ENCODE measurements around the gene LMTK2. TPM values are rescaled to one million over a fixed set of nuclear protein-coding genes. Genes with fewer than 3 reads are reported as not detected.

LMTK2 gene
- total RNA-seq, 1 donor from 2014 or later = 12.9 TPM

GRCh38 chr7:98223898-98224700 is 117.4 kb downstream of the LMTK2 start:
- peaks cover 2% of the 10 kb centered on the region for H3K36me3 ChIP-seq (ENCODE audit: control insufficient read depth, insufficient read depth, low read length)
- no peak overlapping the region for H3K4me3 ChIP-seq (ENCODE audit: low read depth, low read length)
- DNase-seq (ENCODE audit: low read depth) = no peak
- no peak for TF ChIP-seq CTCF (IDR thresholded peaks at IDR 0.05; ENCODE audit: insufficient read depth, low read length, severe bottlenecking)
- no peaks in the 10 kb centered on the region for H3K27me3 ChIP-seq (ENCODE audit: control insufficient read depth, insufficient read depth, low read length)
- no peak for FAIRE-seq

- DNase-seq (ENCODE audit: low read depth) (no peak), FAIRE-seq (no peak)
- Histone ChIP-seq H3K4me3 (ENCODE audit: low read depth, low read length) (no peak overlapping the region), H3K36me3 (ENCODE audit: control insufficient read depth, insufficient read depth, low read length) (peaks cover 2% of the 10 kb centered on the region), H3K27me3 (ENCODE audit: control insufficient read depth, insufficient read depth, low read length) (no peaks in the 10 kb centered on the region)
- TF ChIP-seq CTCF (IDR thresholded peaks at IDR 0.05; ENCODE audit: insufficient read depth, low read length, severe bottlenecking) = no peak
These were observed 118.1 kb downstream of the LMTK2 start for GRCh38 chr7:98224701-98225181.

- DNase-seq (ENCODE audit: low read depth) (no peak), FAIRE-seq (no peak)
- Histone ChIP-seq H3K27me3 (ENCODE audit: control insufficient read depth, insufficient read depth, low read length) (no peaks in the 10 kb centered on the region), H3K36me3 (ENCODE audit: control insufficient read depth, insufficient read depth, low read length) (peaks cover 4% of the 10 kb centered on the region), H3K4me3 (ENCODE audit: low read depth, low read length) (no peak overlapping the region)
- no peak for TF ChIP-seq CTCF (IDR thresholded peaks at IDR 0.05; ENCODE audit: insufficient read depth, low read length, severe bottlenecking)
These were observed 119.4 kb downstream of the LMTK2 start for GRCh38 chr7:98225913-98226614.

GRCh38 chr7:98227939-98228338 is 121.3 kb downstream of the LMTK2 start:
- no peaks in the 10 kb centered on the region for H3K27me3 ChIP-seq (ENCODE audit: control insufficient read depth, insufficient read depth, low read length)
- FAIRE-seq (no peak), DNase-seq (ENCODE audit: low read depth) (no peak)
- no peak overlapping the region for H3K4me3 ChIP-seq (ENCODE audit: low read depth, low read length)
- no peak for TF ChIP-seq CTCF (IDR thresholded peaks at IDR 0.05; ENCODE audit: insufficient read depth, low read length, severe bottlenecking)
- H3K36me3 ChIP-seq (ENCODE audit: control insufficient read depth, insufficient read depth, low read length) = peaks cover 2% of the 10 kb centered on the region

- Histone ChIP-seq H3K4me3 (ENCODE audit: low read depth, low read length) (no peak overlapping the region), H3K36me3 (ENCODE audit: control insufficient read depth, insufficient read depth, low read length) (peaks cover 2% of the 10 kb centered on the region), H3K27me3 (ENCODE audit: control insufficient read depth, insufficient read depth, low read length) (no peaks in the 10 kb centered on the region)
- FAIRE-seq (no peak), DNase-seq (ENCODE audit: low read depth) (no peak)
- TF ChIP-seq CTCF (IDR thresholded peaks at IDR 0.05; ENCODE audit: insufficient read depth, low read length, severe bottlenecking) = no peak
These were observed 122.1 kb downstream of the LMTK2 start for GRCh38 chr7:98228801-98229200.

Data from bronchial epithelial cell (primary cell).